IMR-90 (cell line): ENCODE measurements around the gene TAPBP. TPM values are rescaled to one million over a fixed set of nuclear protein-coding genes. Genes with fewer than 3 reads are reported as not detected.

Experiments
- ATAC-seq: fragments of 200-7000 bp; cut with Tn5 transposase; 2 replicates; pipeline ENCODE4 v1.9.1; 2020; ENCODE audit warnings: low read depth, mild to moderate bottlenecking, moderate library complexity
- BruUV-seq: library from RNA; stranded (reverse); fragments of 400-500 nt; replicated peaks from 2 replicates; lab custom pipeline; 2021; lab: Mats Ljungman, UMichigan
- CTCF ChIA-PET: fragments of 300-600 bp; formaldehyde crosslinking; extraction: SDS; loops from one replicate; lab custom pipeline; 2021; ENCODE audit warnings: antibody characterized with exemption; lab: Yijun Ruan, JAX
- POLR2A ChIA-PET: fragments of 300-600 bp; sonication (Branson Sonifier 250); formaldehyde crosslinking; loops from one replicate; lab custom pipeline; 2022; ENCODE audit warnings: antibody characterized with exemption; ENCODE audit not compliant: unreplicated experiment; lab: Charles Lee
- DNase-seq: peaks from one replicate; pipeline ENCODE4 v3.0.0; 2013
- H2AFZ ChIP-seq: replicated peaks from 2 replicates; pipeline ENCODE3; 2013; ENCODE audit warnings: low read length, mild to moderate bottlenecking; ENCODE audit not compliant: poor library complexity
- H2AK5ac ChIP-seq: 2 replicates; pipeline ENCODE4 v1.6.1; 2013; ENCODE audit warnings: low read depth, low read length, inconsistent platforms
- H2AK9ac ChIP-seq: replicated peaks from 2 replicates; pipeline ENCODE3; 2013; ENCODE audit warnings: mild to moderate bottlenecking, low read depth, low read length, moderate library complexity; ENCODE audit not compliant: poor library complexity
- H2BK120ac ChIP-seq: 2 replicates; pipeline ENCODE4 v1.6.1; 2013; ENCODE audit warnings: low read depth, low read length, inconsistent platforms
- H2BK15ac ChIP-seq: 3 replicates; pipeline ENCODE4 v1.6.1; 2013; ENCODE audit warnings: low read depth, low read length, inconsistent platforms
- H2BK20ac ChIP-seq: 2 replicates; pipeline ENCODE4 v1.6.1; 2013; ENCODE audit warnings: low read depth, mild to moderate bottlenecking, inconsistent platforms, low read length, moderate library complexity
- H2BK5ac ChIP-seq: 2 replicates; pipeline ENCODE4 v1.6.1; 2013; ENCODE audit warnings: mild to moderate bottlenecking, low read depth, low read length, inconsistent platforms; ENCODE audit not compliant: poor library complexity, severe bottlenecking
- H3K14ac ChIP-seq: replicated peaks from 2 replicates; pipeline ENCODE4 v1.6.1; 2013; ENCODE audit warnings: low read depth, low read length, inconsistent platforms
- H3K18ac ChIP-seq: 2 replicates; pipeline ENCODE4 v1.6.1; 2013; ENCODE audit warnings: low read depth, low read length, control low read depth
- H3K23ac ChIP-seq: 2 replicates; pipeline ENCODE4 v1.6.1; 2013; ENCODE audit warnings: low read depth, low read length, inconsistent platforms
- H3K27ac ChIP-seq: 2 replicates; pipeline ENCODE4 v1.5.1; 2013; ENCODE audit warnings: mild to moderate bottlenecking, control low read depth, low read length; ENCODE audit not compliant: insufficient read depth
- H3K27me3 ChIP-seq: 2 replicates; pipeline ENCODE4 v1.6.1; 2013; ENCODE audit warnings: low read length; ENCODE audit not compliant: control insufficient read depth, insufficient read depth
- H3K36me3 ChIP-seq: 2 replicates; pipeline ENCODE4 v1.6.1; 2013; ENCODE audit warnings: low read length, mixed read lengths; ENCODE audit not compliant: control insufficient read depth, insufficient read depth
- H3K4ac ChIP-seq: 2 replicates; pipeline ENCODE4 v1.6.1; 2013; ENCODE audit warnings: low read depth, low read length, inconsistent platforms
- H3K4me1 ChIP-seq: 2 replicates; pipeline ENCODE4 v1.6.1; 2013; ENCODE audit warnings: low read length, mixed read lengths; ENCODE audit not compliant: control insufficient read depth, insufficient read depth
- H3K4me2 ChIP-seq: 2 replicates; pipeline ENCODE4 v1.6.1; 2013; ENCODE audit warnings: low read depth, mild to moderate bottlenecking, control low read depth, low read length, moderate library complexity
- H3K4me3 ChIP-seq: 2 replicates; pipeline ENCODE4 v1.5.1; 2013; ENCODE audit warnings: low read depth, mild to moderate bottlenecking, control low read depth, low read length, moderate library complexity; ENCODE audit not compliant: insufficient read depth
- H3K56ac ChIP-seq: 2 replicates; pipeline ENCODE4 v1.6.1; 2013; ENCODE audit warnings: low read length, inconsistent platforms; ENCODE audit not compliant: insufficient read depth; ENCODE audit errors: extremely low read depth
- H3K79me1 ChIP-seq, 2 experiments: 2 replicates each; pipeline ENCODE4 v1.6.1; 2013; ENCODE audit warnings: low read length in 2 of 2, inconsistent platforms in 1 of 2, low read depth in 1 of 2
- H3K9ac ChIP-seq: 2 replicates; pipeline ENCODE4 v1.6.1; 2013; ENCODE audit warnings: low read depth, low read length, control low read depth
- H3K9me1 ChIP-seq: 2 replicates; pipeline ENCODE4 v1.6.1; 2013; ENCODE audit warnings: low read length, inconsistent platforms; ENCODE audit not compliant: insufficient read depth
- H3K9me3 ChIP-seq: 2 replicates; pipeline ENCODE4 v1.6.1; 2013; ENCODE audit warnings: low read length; ENCODE audit not compliant: control insufficient read depth, insufficient read depth
- H4K20me1 ChIP-seq: 2 replicates; pipeline ENCODE4 v1.6.1; 2013; ENCODE audit warnings: low read length, inconsistent platforms; ENCODE audit not compliant: insufficient read depth
- H4K5ac ChIP-seq: 2 replicates; pipeline ENCODE4 v1.6.1; 2013; ENCODE audit warnings: mild to moderate bottlenecking, low read depth, low read length, control low read depth
- H4K8ac ChIP-seq, 2 experiments: 2 replicates each; pipeline ENCODE4 v1.6.1; 2013; ENCODE audit warnings: low read depth in 2 of 2, low read length in 2 of 2, control low read depth in 1 of 2, inconsistent platforms in 1 of 2
- H4K91ac ChIP-seq: 2 replicates; pipeline ENCODE4 v1.6.1; 2013; ENCODE audit warnings: low read depth, low read length, inconsistent platforms; ENCODE audit not compliant: insufficient read depth
- BHLHE40 ChIP-seq: fragments of 150-350 bp; IDR thresholded peaks from 2 replicates; pipeline ENCODE4 v1.6.1; 2016; ENCODE audit warnings: mild to moderate bottlenecking, low read depth, low read length
- CEBPB ChIP-seq: IDR thresholded peaks from 2 replicates; pipeline ENCODE4 v1.6.1; 2012; ENCODE audit warnings: low read depth, low read length, improper control_type of control experiment
- CTCF ChIP-seq: conservative IDR thresholded peaks from 2 replicates; pipeline ENCODE4 v1.5.1; 2012; ENCODE audit warnings: mild to moderate bottlenecking, low read depth, low read length, improper control_type of control experiment
- ELK1 ChIP-seq: fragments of 150-350 bp; IDR thresholded peaks from 2 replicates; pipeline ENCODE4 v1.6.1; 2016; ENCODE audit warnings: low read depth, mild to moderate bottlenecking, low read length, moderate library complexity, borderline replicate concordance
- FOS ChIP-seq: fragments of 150-350 bp; IDR thresholded peaks from 2 replicates; pipeline ENCODE4 v1.6.1; 2016; ENCODE audit warnings: low read depth, low read length
- MAFK ChIP-seq: IDR thresholded peaks from 2 replicates; pipeline ENCODE4 v1.6.1; 2012; ENCODE audit warnings: low read depth, low read length, improper control_type of control experiment
- MAZ ChIP-seq: IDR thresholded peaks from 2 replicates; pipeline ENCODE4 v1.6.1; 2012; ENCODE audit warnings: low read depth, mild to moderate bottlenecking, low read length, improper control_type of control experiment, moderate library complexity, borderline replicate concordance
- MXI1 ChIP-seq: IDR thresholded peaks from 2 replicates; pipeline ENCODE4 v1.6.1; 2012; ENCODE audit warnings: low read depth, mild to moderate bottlenecking, low read length, moderate library complexity, borderline replicate concordance
- NFE2L2 ChIP-seq: fragments of 150-350 bp; IDR thresholded peaks from 2 replicates; pipeline ENCODE4 v1.6.1; 2016; ENCODE audit warnings: low read depth, mild to moderate bottlenecking, low read length
- POLR2A ChIP-seq: IDR thresholded peaks from 2 replicates; pipeline ENCODE4 v1.6.1; 2012; ENCODE audit warnings: mild to moderate bottlenecking, low read depth, low read length
- RAD21 ChIP-seq: IDR thresholded peaks from 2 replicates; pipeline ENCODE4 v1.6.1; 2012; ENCODE audit warnings: low read length, improper control_type of control experiment
- RCOR1 ChIP-seq: IDR thresholded peaks from 2 replicates; pipeline ENCODE4 v1.6.1; 2012; ENCODE audit warnings: mild to moderate bottlenecking, low read length, improper control_type of control experiment; ENCODE audit not compliant: insufficient replicate concordance
- RFX5 ChIP-seq: IDR thresholded peaks from 2 replicates; pipeline ENCODE4 v1.8.0; 2012; ENCODE audit warnings: low read depth, mild to moderate bottlenecking, low read length, moderate library complexity
- SMC3 ChIP-seq: fragments of 150-350 bp; IDR thresholded peaks from 2 replicates; pipeline ENCODE4 v1.6.1; 2016; ENCODE audit warnings: low read depth, mild to moderate bottlenecking, antibody characterized with exemption, low read length, moderate library complexity
- WGBS, 2 experiments: methylation state at CpG; one replicate each; pipeline versions ENCODE4 v1.1.5 to v1.1.7; 2013; ENCODE audit warnings: missing lambda C conversion rate in 2 of 2; ENCODE audit not compliant: insufficient read length in 1 of 2; ENCODE audit errors: extremely low coverage in 2 of 2; 5-methylcytosine and 5-hydroxymethylcytosine counted together
- dilution Hi-C: fragments of 300-500 bp; cut with HindIII; formaldehyde crosslinking; loops from one replicate; pipeline ENCODE4 v1.14.3; 2018; ENCODE audit warnings: low sequenced_read_pairs; ENCODE audit not compliant: unreplicated experiment
- in situ Hi-C: fragments of 300-500 bp; cut with MboI; formaldehyde crosslinking; loops from 3 replicates; pipeline ENCODE4 v1.14.3; 2019; ENCODE audit warnings: low sequenced_read_pairs, inconsistent platforms, mixed read lengths
- intact Hi-C: fragments of 100-400 bp; cut with micrococcal nuclease; formaldehyde crosslinking; loops from 2 replicates; pipeline ENCODE4 v1.10.0; 2022
- polyA plus RNA-seq, 3 experiments: library from polyadenylated mRNA; depleted of rRNA; stranded (reverse); fragments of >200 nt; gene quantifications; 2 replicates each; pipeline ENCODE4 v1.2.3, GENCODE V29; 2012; ENCODE audit warnings: low replicate concordance in 1 of 3
- total RNA-seq: library from RNA; depleted of rRNA; stranded (reverse); fragments of >200 nt; gene quantifications from 2 replicates; pipeline ENCODE4 v1.2.3, GENCODE V29; 2012

The TAPBP gene
- total and polyA plus RNA-seq, 2 of the 4 experiments (the other 2 are of a cell fraction) = 13.1 to 63.3 TPM

- Histone ChIP-seq H2BK120ac (peak overlapping the region; percentile 93), H3K56ac (peak overlapping the region; percentile 84), H2AK5ac (peak overlapping the region; percentile 99), H2BK15ac (peak overlapping the region; percentile 90), H3K23ac (peak overlapping the region; percentile 96), H3K4me2 (peak overlapping the region; percentile 78), H3K27me3 (no peaks in the 10 kb centered on the region), H3K4me3 (peak overlapping the region; percentile 25), H3K36me3 (peaks cover 28% of the 10 kb centered on the region), H3K9me3 (no peaks in the 10 kb centered on the region), H3K4me1 (peaks cover 31% of the 10 kb centered on the region), H3K18ac (peak overlapping the region; percentile 74), H3K79me1 (peaks cover 30 to 58% of the 10 kb centered on the region in 2 experiments), H4K91ac (peak overlapping the region; percentile 96), H2AK9ac (peak overlapping the region; percentile 98), H3K9ac (peak overlapping the region; percentile 89), H4K5ac (peak overlapping the region; percentile 80), H4K20me1 (peaks cover 10% of the 10 kb centered on the region), H3K14ac (peak overlapping the region; percentile 95), H2BK5ac (peak overlapping the region; percentile 97), H2BK20ac (peak overlapping the region; percentile 89), H4K8ac (peak overlapping the region; percentile 83 to 93), H3K9me1 (peaks cover 17% of the 10 kb centered on the region), H3K27ac (peak overlapping the region; percentile 98), H3K4ac (peak overlapping the region; percentile 98), H2AFZ (peak overlapping the region; percentile 71)
- intact Hi-C loops (no loop called here), in situ Hi-C loops (no loop called here), dilution Hi-C loops (no loop called here)
- BruUV-seq = no TSS peak
- CTCF ChIA-PET = no interaction called here
- ATAC-seq = peak; percentile 8
- 78% methylated on average over 17 of the region's 32 CpGs; no CpG with 5 or more reads in 1 of the 2 experiments for WGBS, 2 experiments
- POLR2A ChIA-PET = interaction anchor here (1.0 kb wide), 1 partner anchor 349 kb away, joined by 4 read pairs; no protein-coding TSS in a partner anchor
- DNase-seq = peak; percentile 96
- peak; percentile 67; the same call in 1 of the 2 replicates for TF ChIP-seq POLR2A
- TF ChIP-seq FOS = no peak; the same call in none of the 2 replicates
- no peak for TF ChIP-seq CTCF
- peak; percentile 55; the same call in 1 of the 2 replicates for TF ChIP-seq NFE2L2
- TF ChIP-seq BHLHE40 = 0 out of 2 replicates have a peak, but pooled peaks have one; percentile 4
- no peak for TF ChIP-seq RFX5
- TF ChIP-seq ELK1 = no peak
- TF ChIP-seq MXI1 = no peak
- no peak for TF ChIP-seq RAD21
- TF ChIP-seq SMC3 = no peak
- TF ChIP-seq CEBPB = peak; percentile 98
- TF ChIP-seq MAZ = 0 out of 2 replicates have a peak, but pooled peaks have one; percentile 0
- peak; percentile 24; the same call in 1 of the 2 replicates for TF ChIP-seq MAFK
- TF ChIP-seq RCOR1 = no peak
Observed at GRCh38 chr6:33320315-33321181, 6.7 kb upstream of the TAPBP start.
